HepG2 (cell line): ENCODE data around the gene SCYL1. TPM values are rescaled to one million over a fixed set of nuclear protein-coding genes. Genes with fewer than 3 reads are reported as not detected.

Experiments used
- CREB1 ChIP-seq, 2 experiments: fragments of 450-650 bp in 1 of 2; IDR thresholded peaks; 2 replicates each; pipeline ENCODE4 v1.6.1; 2016 to 2017; ENCODE audit warnings: control low read depth in 1 of 2, mild to moderate bottlenecking in 1 of 2, missing compliant biosample characterization in 1 of 2, missing genetic modification characterization in 1 of 2
- FOSL2 ChIP-seq: sonication (generic); formaldehyde crosslinking; IDR thresholded peaks from 2 replicates; pipeline ENCODE4 v1.4.0; 2020; ENCODE audit warnings: missing genetic modification reagents
- FOXO1 ChIP-seq: sonication (generic); formaldehyde crosslinking; IDR thresholded peaks from 2 replicates; pipeline ENCODE4 v1.4.0; 2020; ENCODE audit warnings: missing genetic modification reagents
- HNRNPH1 ChIP-seq: fragments of 200-400 bp; formaldehyde crosslinking; optimal IDR thresholded peaks from 2 replicates; pipeline ENCODE3; 2017; ENCODE audit warnings: mild to moderate bottlenecking, low read depth, low read length
- KDM2A ChIP-seq: sonication (generic); formaldehyde crosslinking; IDR thresholded peaks from 2 replicates; pipeline ENCODE4 v1.4.0; 2020; ENCODE audit warnings: low read depth, missing genetic modification reagents, borderline replicate concordance
- MYC ChIP-seq: sonication (generic); formaldehyde crosslinking; IDR thresholded peaks from 2 replicates; pipeline ENCODE4 v1.9.0; 2021; ENCODE audit warnings: missing genetic modification reagents, borderline replicate concordance
- NCOA1 ChIP-seq: sonication (generic); formaldehyde crosslinking; IDR thresholded peaks from 2 replicates; pipeline ENCODE4 v1.9.0; 2021; ENCODE audit warnings: missing genetic modification reagents
- SATB2 ChIP-seq: sonication (generic); formaldehyde crosslinking; IDR thresholded peaks from 2 replicates; pipeline ENCODE4 v1.5.0; 2020; ENCODE audit warnings: missing genetic modification reagents
- TCF7 ChIP-seq: sonication (generic); IDR thresholded peaks from 2 replicates; pipeline ENCODE4 v1.6.1; 2016; ENCODE audit warnings: antibody characterized with exemption, low read depth
- XBP1 ChIP-seq: sonication (generic); formaldehyde crosslinking; IDR thresholded peaks from 2 replicates; pipeline ENCODE4 v1.5.0; 2020; ENCODE audit warnings: missing genetic modification reagents
- ZBTB21 ChIP-seq: sonication (generic); formaldehyde crosslinking; IDR thresholded peaks from 2 replicates; pipeline ENCODE4 v1.4.0; 2020; ENCODE audit warnings: missing genetic modification reagents
- ZFP37 ChIP-seq: sonication (generic); formaldehyde crosslinking; IDR thresholded peaks from 2 replicates; pipeline ENCODE4 v1.4.0; 2020; ENCODE audit warnings: missing genetic modification reagents, borderline replicate concordance
- ZFP82 ChIP-seq: sonication (generic); formaldehyde crosslinking; IDR thresholded peaks from 2 replicates; pipeline ENCODE4 v1.5.1; 2020; ENCODE audit warnings: mild to moderate bottlenecking, missing genetic modification reagents, borderline replicate concordance
- ZNF143 ChIP-seq: sonication (generic); formaldehyde crosslinking; IDR thresholded peaks from 2 replicates; pipeline ENCODE4 v1.4.0; 2020; ENCODE audit warnings: missing genetic modification reagents
- ZNF251 ChIP-seq: sonication (generic); formaldehyde crosslinking; IDR thresholded peaks from 2 replicates; pipeline ENCODE4 v1.9.0; 2021; ENCODE audit warnings: mild to moderate bottlenecking, missing genetic modification reagents
- ZNF333 ChIP-seq: sonication (generic); formaldehyde crosslinking; IDR thresholded peaks from 2 replicates; pipeline ENCODE4 v1.4.0; 2020; ENCODE audit warnings: mild to moderate bottlenecking, missing genetic modification reagents, borderline replicate concordance
- ZNF343 ChIP-seq: sonication (generic); formaldehyde crosslinking; IDR thresholded peaks from 2 replicates; pipeline ENCODE4 v1.4.0; 2020; ENCODE audit warnings: mild to moderate bottlenecking, missing genetic modification reagents
- ZNF468 ChIP-seq: sonication (generic); formaldehyde crosslinking; IDR thresholded peaks from 2 replicates; pipeline ENCODE4 v1.8.0; 2022; ENCODE audit warnings: mild to moderate bottlenecking, moderate library complexity, missing genetic modification reagents
- ZNF572 ChIP-seq: sonication (generic); formaldehyde crosslinking; IDR thresholded peaks from 2 replicates; pipeline ENCODE4 v1.5.1; 2020; ENCODE audit warnings: mild to moderate bottlenecking, missing genetic modification reagents
- ZNF775 ChIP-seq: sonication (generic); formaldehyde crosslinking; IDR thresholded peaks from 2 replicates; pipeline ENCODE4 v1.4.0; 2020; ENCODE audit warnings: missing genetic modification reagents, mild to moderate bottlenecking, moderate library complexity, borderline replicate concordance
- ZNF777 ChIP-seq: sonication (generic); formaldehyde crosslinking; IDR thresholded peaks from 2 replicates; pipeline ENCODE4 v1.4.0; 2020; ENCODE audit warnings: missing genetic modification reagents
- polyA plus RNA-seq, 8 experiments: library from polyadenylated mRNA; depleted of rRNA in 3 of 8; stranded (reverse) in 7 of 8; unstranded in 1 of 8; fragments of >200 nt; fragmentation: Illumina TruSeq in 4 of 8; extraction: Trizol in 4 of 8; gene quantifications; 2 replicates each; pipeline versions ENCODE4 v1.2.1 to v1.2.3, GENCODE V29; 2011 to 2016; ENCODE audit warnings: low read depth in 4 of 8, missing spikeins in 1 of 8, mixed read lengths in 1 of 8; ENCODE audit not compliant: insufficient read depth in 1 of 8
- total RNA-seq, 5 experiments: library from RNA; depleted of rRNA; stranded (reverse); fragments of >200 nt; fragmentation: Illumina TruSeq; extraction: Trizol; gene quantifications; 2 replicates each; pipeline ENCODE4 v1.2.3, GENCODE V29; 2016; ENCODE audit warnings: low read depth in 1 of 5
- TF ChIP-seq, protein P1 (sequence below): sonication (generic); formaldehyde crosslinking; IDR thresholded peaks from 2 replicates; pipeline ENCODE4 v1.4.0; 2020; ENCODE audit warnings: missing genetic modification reagents; ENCODE audit errors: not compliant biosample characterization
- TF ChIP-seq, protein P2 (sequence below): sonication (generic); formaldehyde crosslinking; IDR thresholded peaks from 2 replicates; pipeline ENCODE4 v1.5.1; 2020; ENCODE audit warnings: mild to moderate bottlenecking, missing genetic modification reagents, borderline replicate concordance
- TF ChIP-seq, protein P3 (sequence below): sonication (generic); formaldehyde crosslinking; IDR thresholded peaks from 2 replicates; pipeline ENCODE4 v1.9.0; 2021; ENCODE audit warnings: missing genetic modification reagents, mild to moderate bottlenecking, borderline replicate concordance

Gene SCYL1
- total and polyA plus RNA-seq, 2 of the 13 experiments (the other 11 are each of a cell fraction or from before 2014, with no cell fraction given): 65.9 to 103 TPM

DNA sequence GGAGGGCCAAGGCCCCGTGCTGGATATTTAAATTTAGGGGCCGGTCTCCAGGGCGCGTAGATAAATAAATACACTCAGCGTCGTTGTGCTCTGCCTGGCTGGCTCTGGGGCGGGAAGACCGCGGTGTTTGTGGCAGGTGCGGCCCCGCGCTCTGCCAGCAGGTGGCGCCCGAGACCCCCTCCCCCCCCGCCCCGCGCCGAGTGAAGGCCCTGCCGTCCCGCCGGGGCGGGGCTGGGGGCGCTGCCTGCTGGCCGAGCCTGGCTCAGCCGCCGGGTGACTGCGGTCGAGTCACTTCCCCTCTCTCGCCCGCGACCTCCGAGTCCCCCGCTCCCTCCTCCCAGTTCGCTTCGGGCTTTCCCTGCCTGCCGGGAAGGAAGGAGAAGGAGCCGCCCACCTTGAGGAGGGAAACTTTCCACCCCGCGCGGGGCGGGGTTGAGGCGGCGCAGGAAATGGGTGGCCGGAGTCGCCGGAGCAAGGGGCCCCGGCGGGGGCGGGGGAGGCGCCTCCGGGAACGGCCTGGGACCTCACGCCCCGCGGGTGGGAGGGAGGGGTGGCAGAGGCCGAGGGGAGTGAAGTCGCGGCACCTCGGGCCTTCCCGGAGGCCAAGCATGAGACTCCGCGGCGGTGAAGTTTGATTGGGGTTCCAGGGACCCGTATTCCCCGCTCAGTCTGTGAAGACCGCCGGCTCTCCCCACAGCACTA is 49.4 kb downstream of the SCYL1 start (continued):
- TF ChIP-seq ZFP37 (CRISPR knock-in tag) (no peak), NCOA1 (CRISPR knock-in tag) (no peak), CREB1 (IDR thresholded peaks at IDR 0.05) (no peak), CREB1 (CRISPR knock-in tag; IDR thresholded peaks at IDR 0.05) (no peak), ZNF333 (CRISPR knock-in tag) (no peak), ZNF777 (CRISPR knock-in tag) (0 out of 2 replicates have a peak, but pooled peaks have one; percentile 41), ZNF343 (CRISPR knock-in tag) (no peak), KDM2A (peak; percentile 93), XBP1 (CRISPR knock-in tag) (no peak), MYC (CRISPR knock-in tag) (no peak; the same call in 1 of the 2 replicates), ZBTB21 (no peak), ZNF468 (CRISPR knock-in tag) (no peak), ZNF251 (CRISPR knock-in tag) (no peak), ZNF775 (CRISPR knock-in tag) (no peak), ZFP82 (CRISPR knock-in tag) (no peak), FOXO1 (CRISPR knock-in tag) (no peak), ZNF143 (CRISPR knock-in tag) (no peak), FOSL2 (CRISPR knock-in tag) (peak; percentile 10; the same call in 1 of the 2 replicates), ZNF572 (CRISPR knock-in tag) (no peak), SATB2 (CRISPR knock-in tag) (no peak), HNRNPH1 (no peak), TCF7 (no peak)
- TF ChIP-seq, protein P1, sequence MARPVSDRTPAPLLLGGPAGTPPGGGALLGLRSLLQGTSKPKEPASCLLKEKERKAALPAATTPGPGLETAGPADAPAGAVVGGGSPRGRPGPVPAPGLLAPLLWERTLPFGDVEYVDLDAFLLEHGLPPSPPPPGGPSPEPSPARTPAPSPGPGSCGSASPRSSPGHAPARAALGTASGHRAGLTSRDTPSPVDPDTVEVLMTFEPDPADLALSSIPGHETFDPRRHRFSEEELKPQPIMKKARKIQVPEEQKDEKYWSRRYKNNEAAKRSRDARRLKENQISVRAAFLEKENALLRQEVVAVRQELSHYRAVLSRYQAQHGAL: no peak
- TF ChIP-seq, protein P2, sequence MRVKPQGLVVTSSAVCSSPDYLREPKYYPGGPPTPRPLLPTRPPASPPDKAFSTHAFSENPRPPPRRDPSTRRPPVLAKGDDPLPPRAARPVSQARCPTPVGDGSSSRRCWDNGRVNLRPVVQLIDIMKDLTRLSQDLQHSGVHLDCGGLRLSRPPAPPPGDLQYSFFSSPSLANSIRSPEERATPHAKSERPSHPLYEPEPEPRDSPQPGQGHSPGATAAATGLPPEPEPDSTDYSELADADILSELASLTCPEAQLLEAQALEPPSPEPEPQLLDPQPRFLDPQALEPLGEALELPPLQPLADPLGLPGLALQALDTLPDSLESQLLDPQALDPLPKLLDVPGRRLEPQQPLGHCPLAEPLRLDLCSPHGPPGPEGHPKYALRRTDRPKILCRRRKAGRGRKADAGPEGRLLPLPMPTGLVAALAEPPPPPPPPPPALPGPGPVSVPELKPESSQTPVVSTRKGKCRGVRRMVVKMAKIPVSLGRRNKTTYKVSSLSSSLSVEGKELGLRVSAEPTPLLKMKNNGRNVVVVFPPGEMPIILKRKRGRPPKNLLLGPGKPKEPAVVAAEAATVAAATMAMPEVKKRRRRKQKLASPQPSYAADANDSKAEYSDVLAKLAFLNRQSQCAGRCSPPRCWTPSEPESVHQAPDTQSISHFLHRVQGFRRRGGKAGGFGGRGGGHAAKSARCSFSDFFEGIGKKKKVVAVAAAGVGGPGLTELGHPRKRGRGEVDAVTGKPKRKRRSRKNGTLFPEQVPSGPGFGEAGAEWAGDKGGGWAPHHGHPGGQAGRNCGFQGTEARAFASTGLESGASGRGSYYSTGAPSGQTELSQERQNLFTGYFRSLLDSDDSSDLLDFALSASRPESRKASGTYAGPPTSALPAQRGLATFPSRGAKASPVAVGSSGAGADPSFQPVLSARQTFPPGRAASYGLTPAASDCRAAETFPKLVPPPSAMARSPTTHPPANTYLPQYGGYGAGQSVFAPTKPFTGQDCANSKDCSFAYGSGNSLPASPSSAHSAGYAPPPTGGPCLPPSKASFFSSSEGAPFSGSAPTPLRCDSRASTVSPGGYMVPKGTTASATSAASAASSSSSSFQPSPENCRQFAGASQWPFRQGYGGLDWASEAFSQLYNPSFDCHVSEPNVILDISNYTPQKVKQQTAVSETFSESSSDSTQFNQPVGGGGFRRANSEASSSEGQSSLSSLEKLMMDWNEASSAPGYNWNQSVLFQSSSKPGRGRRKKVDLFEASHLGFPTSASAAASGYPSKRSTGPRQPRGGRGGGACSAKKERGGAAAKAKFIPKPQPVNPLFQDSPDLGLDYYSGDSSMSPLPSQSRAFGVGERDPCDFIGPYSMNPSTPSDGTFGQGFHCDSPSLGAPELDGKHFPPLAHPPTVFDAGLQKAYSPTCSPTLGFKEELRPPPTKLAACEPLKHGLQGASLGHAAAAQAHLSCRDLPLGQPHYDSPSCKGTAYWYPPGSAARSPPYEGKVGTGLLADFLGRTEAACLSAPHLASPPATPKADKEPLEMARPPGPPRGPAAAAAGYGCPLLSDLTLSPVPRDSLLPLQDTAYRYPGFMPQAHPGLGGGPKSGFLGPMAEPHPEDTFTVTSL (CRISPR knock-in tag): no peak
- TF ChIP-seq, protein P3, sequence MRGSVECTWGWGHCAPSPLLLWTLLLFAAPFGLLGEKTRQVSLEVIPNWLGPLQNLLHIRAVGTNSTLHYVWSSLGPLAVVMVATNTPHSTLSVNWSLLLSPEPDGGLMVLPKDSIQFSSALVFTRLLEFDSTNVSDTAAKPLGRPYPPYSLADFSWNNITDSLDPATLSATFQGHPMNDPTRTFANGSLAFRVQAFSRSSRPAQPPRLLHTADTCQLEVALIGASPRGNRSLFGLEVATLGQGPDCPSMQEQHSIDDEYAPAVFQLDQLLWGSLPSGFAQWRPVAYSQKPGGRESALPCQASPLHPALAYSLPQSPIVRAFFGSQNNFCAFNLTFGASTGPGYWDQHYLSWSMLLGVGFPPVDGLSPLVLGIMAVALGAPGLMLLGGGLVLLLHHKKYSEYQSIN (CRISPR knock-in tag): no peak
